Transverse colon (tissue), 4 donors: Measurements from ENCODE around the gene TMEM208.

Experiments used
- CTCF ChIP-seq, 5 experiments: fragments of 200-600 bp in 3 of 5; fragments of 450-650 bp in 2 of 5; sonication (generic) in 3 of 5; IDR thresholded peaks; 1 replicate in 2 of 5; 2 replicates in 3 of 5; pipeline ENCODE4 v1.5.1; 2016 to 2017; ENCODE audit warnings: antibody characterized with exemption in 5 of 5, inconsistent platforms in 3 of 5, mild to moderate bottlenecking in 2 of 5, moderate library complexity in 1 of 5
- POLR2A ChIP-seq: fragments of 450-650 bp; IDR thresholded peaks from one replicate; pipeline ENCODE4 v1.6.1; 2016; ENCODE audit warnings: antibody characterized with exemption, mild to moderate bottlenecking, moderate library complexity
- POLR2AphosphoS5 ChIP-seq, 3 donors: sonication (generic); formaldehyde crosslinking; IDR thresholded peaks; one replicate each; pipeline ENCODE4 v1.6.1; 2016; ENCODE audit warnings: antibody characterized with exemption in 3 of 3

GRCh38 chr16:67260426-67261063 lies 33.6 kb downstream of the TMEM208 start:
- TF ChIP-seq CTCF (IDR thresholded peaks at IDR 0.05) (peak in 4 of 5 experiments; percentile 29 to 48 (median 35)), POLR2A (no peak), POLR2AphosphoS5 (IDR thresholded peaks at IDR 0.05) (no peak)
